ENCODE data around the gene ROPN1B.
"Not testable (repeated sequence)": the region's sequence is repeated elsewhere in the genome, so short reads cannot be mapped to it uniquely, and the experiment has no call there.

ROPN1B gene

GRCh38 chr3:125958511-125959316 is 10.3 kb upstream of the ROPN1B start:
- DNase-seq, result no peak

- DNase-seq, result no peak
Observed at GRCh38 chr3:125959317-125960065, 9.5 kb upstream of the ROPN1B start.

- DNase-seq, result no peak
Observed at GRCh38 chr3:125960066-125960424, 8.9 kb upstream of the ROPN1B start.

- no peak for DNase-seq
Observed at GRCh38 chr3:125960456-125961288, 8.3 kb upstream of the ROPN1B start.

GRCh38 chr3:125961289-125961589 is 7.7 kb upstream of the ROPN1B start:
- no peak for DNase-seq

- DNase-seq, result not testable (repeated sequence)
Observed at GRCh38 chr3:125963834-125964233, 5.1 kb upstream of the ROPN1B start.

- no peak for DNase-seq
Observed at GRCh38 chr3:125965505-125965904, 3.5 kb upstream of the ROPN1B start.

GRCh38 chr3:125967156-125967555 is 1.8 kb upstream of the ROPN1B start:
- DNase-seq, result no peak

- not testable (repeated sequence) for DNase-seq
Observed at GRCh38 chr3:125968121-125968520, 857 bp upstream of the ROPN1B start.

- DNase-seq, result peak in 1 of 5 experiments; percentile 26
Observed at GRCh38 chr3:125971997-125972944, 3.3 kb downstream of the ROPN1B start.

GRCh38 chr3:125975245-125976002 is 6.4 kb downstream of the ROPN1B start:
- DNase-seq, result not testable (repeated sequence)

- DNase-seq, result not testable (repeated sequence)
Observed at GRCh38 chr3:125976003-125976390, 7.0 kb downstream of the ROPN1B start.

- not testable (repeated sequence) for DNase-seq
Observed at GRCh38 chr3:125977104-125977503, 8.1 kb downstream of the ROPN1B start.

GRCh38 chr3:125984951-125985350 is 16.0 kb downstream of the ROPN1B start:
- DNase-seq, result not testable (repeated sequence)

GRCh38 chr3:125990253-125990970 is 21.4 kb downstream of the ROPN1B start:
- DNase-seq, result peak; percentile 38 to 87 (median 60)

GRCh38 chr3:125996751-125997150 is 27.8 kb downstream of the ROPN1B start:
- DNase-seq, result not testable (repeated sequence)

- no peak for DNase-seq
Observed at GRCh38 chr3:126002189-126002588, 33.2 kb downstream of the ROPN1B start.

- DNase-seq, result no peak
Observed at GRCh38 chr3:126003447-126004190, 34.6 kb downstream of the ROPN1B start.

GRCh38 chr3:126004217-126004616 is 35.2 kb downstream of the ROPN1B start:
- DNase-seq, result no peak

- no peak for DNase-seq
Observed at GRCh38 chr3:126004692-126005091, 35.7 kb downstream of the ROPN1B start.

Measured in T-helper 2 cell (primary cell).